A549 (cell line): Measurements from ENCODE around the gene THSD7A.

ENCODE experiments used
- ATOH8 ChIP-seq: fragments of 250-450 bp; sonication (Bioruptor Pico); IDR thresholded peaks from 2 replicates; pipeline ENCODE4 v1.5.0; 2020; ENCODE audit warnings: low read depth, mild to moderate bottlenecking, moderate library complexity
- CBX8 ChIP-seq: fragments of 200-600 bp; sonication (generic); IDR thresholded peaks from 2 replicates; pipeline ENCODE4 v1.6.1; 2016
- CEBPB ChIP-seq, 2 experiments: fragments of >200 bp in 1 of 2; sonication (Bioruptor Twin) in 1 of 2; formaldehyde crosslinking in 1 of 2; IDR thresholded peaks; 2 replicates each; pipeline ENCODE4 v1.6.1; 2012 to 2016
- CTCF ChIP-seq: fragments of >200 bp; sonication (Bioruptor Twin); formaldehyde crosslinking; IDR thresholded peaks from 3 replicates; pipeline ENCODE4 v1.5.1; 2016
- HDAC2 ChIP-seq: fragments of 200-600 bp; sonication (generic); IDR thresholded peaks from 2 replicates; pipeline ENCODE4 v1.6.1; 2016
- HMGXB4 ChIP-seq: fragments of 250-450 bp; sonication (Bioruptor Pico); IDR thresholded peaks from 2 replicates; pipeline ENCODE4 v1.5.0; 2021; ENCODE audit warnings: mild to moderate bottlenecking, moderate library complexity, borderline replicate concordance
- KDM5A ChIP-seq: fragments of 200-600 bp; sonication (generic); IDR thresholded peaks from 2 replicates; pipeline ENCODE4 v1.6.1; 2016; ENCODE audit warnings: antibody characterized with exemption, mild to moderate bottlenecking
- MAFK ChIP-seq: fragments of 450-650 bp; IDR thresholded peaks from 2 replicates; pipeline ENCODE4 v1.6.1; 2014; ENCODE audit not compliant: partially characterized antibody
- MYC ChIP-seq: IDR thresholded peaks from 2 replicates; pipeline ENCODE4 v1.6.1; 2012; ENCODE audit warnings: mild to moderate bottlenecking, inconsistent platforms, low read length, improper control_type of control experiment, borderline replicate concordance
- NR3C1 ChIP-seq: fragments of >200 bp; sonication (Bioruptor Twin); formaldehyde crosslinking; IDR thresholded peaks from 3 replicates; pipeline ENCODE4 v1.6.1; 2017
- POLR2A ChIP-seq: IDR thresholded peaks from 2 replicates; pipeline ENCODE4 v1.6.1; 2012; ENCODE audit warnings: mild to moderate bottlenecking, low read length
- RAD21 ChIP-seq, 2 experiments: fragments of >200 bp in 1 of 2; sonication (Bioruptor Twin) in 1 of 2; formaldehyde crosslinking in 1 of 2; IDR thresholded peaks in 1 of 2; conservative IDR thresholded peaks in 1 of 2; 2 replicates in 1 of 2; 3 replicates in 1 of 2; pipeline ENCODE4 v1.6.1; 2012 to 2018; ENCODE audit warnings: inconsistent platforms in 1 of 2

- no peak for TF ChIP-seq RAD21 (conservative IDR thresholded peaks at IDR 0.05 in 1 of 2, IDR thresholded peaks at IDR 0.05 in 1 of 2)
- TF ChIP-seq HMGXB4 (CRISPR knock-in tag) = no peak
- TF ChIP-seq CTCF = no peak
- no peak for TF ChIP-seq MYC
- no peak for TF ChIP-seq KDM5A
- TF ChIP-seq ATOH8 (CRISPR knock-in tag) = no peak
- no peak for TF ChIP-seq CBX8
- TF ChIP-seq POLR2A = no peak
- TF ChIP-seq CEBPB (IDR thresholded peaks at IDR 0.05) = no peak
- TF ChIP-seq HDAC2 = no peak
- no peak for TF ChIP-seq MAFK
- TF ChIP-seq NR3C1 = no peak
Measured at GRCh38 chr7:11768263-11768662, 63.7 kb downstream of the THSD7A start.
